ENCODE measurements around the gene TMEM145. TPM values are rescaled to one million over a fixed set of nuclear protein-coding genes. Genes with fewer than 3 reads are reported as not detected.

Gene TMEM145
- total RNA-seq, 1 experiment from 2014 or later: 1.2 TPM

DNA sequence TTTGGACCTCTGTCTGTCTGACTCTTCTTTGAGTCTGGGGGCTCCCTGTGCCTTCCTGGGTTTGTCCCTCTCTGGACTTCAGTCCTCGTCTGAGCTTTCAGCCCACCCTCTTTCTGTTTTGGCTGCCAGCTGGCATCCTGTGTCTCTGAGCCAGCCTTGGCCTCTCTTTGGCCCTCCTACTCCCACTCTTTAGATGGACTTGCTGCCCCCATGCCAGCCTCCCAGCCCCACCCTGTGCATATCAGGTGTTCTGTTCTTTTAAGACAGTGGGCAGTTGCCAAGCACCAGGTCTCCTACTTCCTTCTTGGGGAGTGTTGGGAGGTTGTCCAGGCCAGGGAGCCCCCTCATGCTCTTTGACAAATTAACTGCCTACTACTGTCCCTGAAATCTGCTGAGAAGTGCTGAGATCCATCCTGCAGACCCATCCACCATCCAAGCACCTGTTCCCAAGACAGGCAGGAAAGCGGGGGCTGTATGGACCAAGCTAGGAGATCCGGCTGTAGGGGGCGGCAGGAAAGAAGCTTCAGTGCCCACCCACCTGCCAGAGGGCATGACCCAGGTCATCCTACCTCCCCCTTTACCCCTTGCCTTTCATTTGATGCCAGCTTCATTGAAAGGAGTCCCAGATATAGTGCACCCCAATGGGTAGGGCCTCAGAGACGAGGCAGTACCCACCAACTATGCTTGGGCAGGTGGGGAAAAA, 34.5 kb upstream of the TMEM145 start:
- no peak overlapping the region for H2AFZ ChIP-seq
- H3K4me2 ChIP-seq: no peak overlapping the region
- no peaks in the 10 kb centered on the region for H3K9me3 ChIP-seq (ENCODE audit: insufficient read depth, low read depth)
- intact Hi-C loops (cut with micrococcal nuclease; ENCODE audit: unreplicated experiment): no loop called here
- no peak overlapping the region for H3K27ac ChIP-seq
- H3K9me2 ChIP-seq (ENCODE audit: insufficient read depth): no peaks in the 10 kb centered on the region
- H3K27me3 ChIP-seq (ENCODE audit: insufficient read depth, low read depth): no peaks in the 10 kb centered on the region
- H3K79me2 ChIP-seq (ENCODE audit: low read depth): no peaks in the 10 kb centered on the region
- no peak overlapping the region for H3K4me3 ChIP-seq
- ChIA-PET POLR2A (ENCODE audit: unreplicated experiment) (no interaction called here), CTCF (interaction anchor here (1.6 kb wide), 1 partner anchor 32 kb away, joined by 7 read pairs; no protein-coding TSS in a partner anchor)
- TF ChIP-seq, protein P1, sequence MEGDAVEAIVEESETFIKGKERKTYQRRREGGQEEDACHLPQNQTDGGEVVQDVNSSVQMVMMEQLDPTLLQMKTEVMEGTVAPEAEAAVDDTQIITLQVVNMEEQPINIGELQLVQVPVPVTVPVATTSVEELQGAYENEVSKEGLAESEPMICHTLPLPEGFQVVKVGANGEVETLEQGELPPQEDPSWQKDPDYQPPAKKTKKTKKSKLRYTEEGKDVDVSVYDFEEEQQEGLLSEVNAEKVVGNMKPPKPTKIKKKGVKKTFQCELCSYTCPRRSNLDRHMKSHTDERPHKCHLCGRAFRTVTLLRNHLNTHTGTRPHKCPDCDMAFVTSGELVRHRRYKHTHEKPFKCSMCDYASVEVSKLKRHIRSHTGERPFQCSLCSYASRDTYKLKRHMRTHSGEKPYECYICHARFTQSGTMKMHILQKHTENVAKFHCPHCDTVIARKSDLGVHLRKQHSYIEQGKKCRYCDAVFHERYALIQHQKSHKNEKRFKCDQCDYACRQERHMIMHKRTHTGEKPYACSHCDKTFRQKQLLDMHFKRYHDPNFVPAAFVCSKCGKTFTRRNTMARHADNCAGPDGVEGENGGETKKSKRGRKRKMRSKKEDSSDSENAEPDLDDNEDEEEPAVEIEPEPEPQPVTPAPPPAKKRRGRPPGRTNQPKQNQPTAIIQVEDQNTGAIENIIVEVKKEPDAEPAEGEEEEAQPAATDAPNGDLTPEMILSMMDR (conservative IDR thresholded peaks at IDR 0.05): no peak
- BruUV-seq (replicated peaks): no TSS peak
- peaks cover 33% of the 10 kb centered on the region; the same call in 1 of the 2 replicates for H3F3A ChIP-seq (ENCODE audit: insufficient read depth, low read depth)
- H3K36me3 ChIP-seq (ENCODE audit: low read depth): no peaks in the 10 kb centered on the region; the same call in 1 of the 2 replicates
- DNase-seq: no peak
- peaks cover 3% of the 10 kb centered on the region; the same call in 1 of the 2 replicates for H4K20me1 ChIP-seq (ENCODE audit: insufficient read depth)
- peaks cover 35% of the 10 kb centered on the region for H3K4me1 ChIP-seq (replicated peaks; ENCODE audit: insufficient read depth)

DNA sequence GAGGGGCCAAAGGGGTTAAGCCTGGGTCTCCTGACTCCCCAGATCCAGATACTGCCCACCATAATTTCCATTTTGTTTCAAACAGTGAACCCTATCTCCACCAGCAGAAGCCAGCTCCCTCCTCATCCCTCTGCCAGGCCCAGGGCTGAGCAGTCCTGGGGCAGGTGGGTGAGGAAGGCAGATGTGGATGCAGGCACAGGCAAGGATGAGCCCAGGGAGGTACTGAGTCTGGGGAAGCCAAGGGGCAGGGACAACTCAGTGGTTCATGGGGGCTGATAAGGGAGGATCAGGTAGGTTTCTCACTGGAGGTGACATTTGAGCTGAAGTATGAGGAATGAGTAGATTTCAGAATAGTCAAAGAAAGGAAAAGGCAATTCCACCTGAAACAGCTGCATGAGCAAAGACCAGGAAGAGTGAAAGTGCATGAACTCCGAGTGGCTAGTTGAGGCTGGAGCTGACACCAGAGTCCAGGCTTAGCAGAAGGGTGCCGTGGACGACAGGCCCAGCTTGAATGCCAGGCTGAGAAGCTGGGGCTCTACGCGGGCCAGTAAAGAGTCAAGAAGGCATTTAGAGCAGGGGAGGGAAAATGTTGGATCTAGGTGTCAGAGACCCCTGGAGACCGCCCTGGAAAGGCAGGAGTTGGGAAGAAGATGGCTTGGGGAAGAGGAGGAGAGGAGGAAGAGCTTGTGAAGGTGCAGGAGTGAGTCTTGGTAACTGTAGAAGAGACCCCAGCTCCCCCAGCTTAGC, 33.8 kb upstream of the TMEM145 start:
- Histone ChIP-seq H3K27ac (no peak overlapping the region), H3K4me1 (replicated peaks; ENCODE audit: insufficient read depth) (peaks cover 35% of the 10 kb centered on the region), H4K20me1 (ENCODE audit: insufficient read depth) (peaks cover 3% of the 10 kb centered on the region; the same call in 1 of the 2 replicates), H3K79me2 (ENCODE audit: low read depth) (no peaks in the 10 kb centered on the region), H3F3A (ENCODE audit: insufficient read depth, low read depth) (peaks cover 33% of the 10 kb centered on the region; the same call in 1 of the 2 replicates), H3K9me2 (ENCODE audit: insufficient read depth) (no peaks in the 10 kb centered on the region), H3K9me3 (ENCODE audit: insufficient read depth, low read depth) (no peaks in the 10 kb centered on the region), H2AFZ (no peak overlapping the region), H3K27me3 (ENCODE audit: insufficient read depth, low read depth) (no peaks in the 10 kb centered on the region), H3K36me3 (ENCODE audit: low read depth) (no peaks in the 10 kb centered on the region; the same call in 1 of the 2 replicates), H3K4me2 (peak overlapping the region; percentile 90), H3K4me3 (peak overlapping the region; percentile 96)
- DNase-seq: no peak
- ChIA-PET POLR2A (ENCODE audit: unreplicated experiment) (interaction anchor here (0.5 kb wide), 1 partner anchor 9 kb away, joined by 3 read pairs; no protein-coding TSS in a partner anchor), CTCF (interaction anchor here (0.7 to 1.6 kb wide), 3 partner anchors 24 to 36 kb away, joined by 3 to 7 read pairs (median 6); no protein-coding TSS in a partner anchor)
- intact Hi-C loops (cut with micrococcal nuclease; ENCODE audit: unreplicated experiment): no loop called here
- BruUV-seq (replicated peaks): no TSS peak
- TF ChIP-seq, protein P1 (conservative IDR thresholded peaks at IDR 0.05): no peak
- TF ChIP-seq EZH2 (IDR thresholded peaks at IDR 0.05; ENCODE audit: low read depth): no peak

Data from PC-9 (cell line).